G401.6 (cell line): Measurements from ENCODE around the gene NUBP2.

Experiments
- FAIRE-seq: peaks from 2 replicates; lab custom pipeline; 2012; peaks lifted over from hg19 to GRCh38; lab: Jason Lieb, UNC

The NUBP2 gene

GRCh38 chr16:1828645-1829410 is 46.1 kb downstream of the NUBP2 start:
- FAIRE-seq, result no peak

- no peak for FAIRE-seq
These were observed 47.5 kb downstream of the NUBP2 start for GRCh38 chr16:1830213-1830612.

GRCh38 chr16:1831186-1832075 is 48.7 kb downstream of the NUBP2 start:
- no peak for FAIRE-seq

- no peak for FAIRE-seq
These were observed 50.2 kb downstream of the NUBP2 start for GRCh38 chr16:1832838-1833454.

GRCh38 chr16:1834096-1834495 is 51.3 kb downstream of the NUBP2 start:
- FAIRE-seq, result no peak
